HG03108 (cell line): ENCODE data around the gene NLRP11.
"Not testable (repeated sequence)": the region's sequence is repeated elsewhere in the genome, so short reads cannot be mapped to it uniquely, and the experiment has no call there.

Experiments
- ATAC-seq: cut with Tn5 transposase; IDR thresholded peaks from one replicate; pipeline ENCODE4 v1.9.1; 2021; ENCODE audit warnings: moderate library complexity; ENCODE audit not compliant: unreplicated experiment

NLRP11 gene

DNA sequence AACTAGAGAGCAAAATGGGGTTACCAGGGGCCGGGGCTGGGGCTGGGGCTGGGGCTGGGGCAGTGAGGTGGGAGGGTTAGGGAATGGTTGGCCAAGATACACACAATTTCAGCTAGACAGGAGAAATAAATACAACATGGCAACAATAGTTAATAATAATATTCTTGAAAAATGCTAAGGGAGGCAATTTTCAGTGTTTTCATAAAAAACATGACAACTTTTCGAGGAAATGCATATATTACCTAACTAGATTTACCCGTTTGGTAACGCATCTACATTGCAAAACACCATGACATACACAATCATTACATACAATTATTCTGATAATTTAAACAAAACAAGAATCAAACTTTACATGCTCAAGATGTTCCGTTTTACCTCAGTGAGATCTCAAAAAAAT is 50.7 kb downstream of the NLRP11 start:
- no peak for ATAC-seq

DNA sequence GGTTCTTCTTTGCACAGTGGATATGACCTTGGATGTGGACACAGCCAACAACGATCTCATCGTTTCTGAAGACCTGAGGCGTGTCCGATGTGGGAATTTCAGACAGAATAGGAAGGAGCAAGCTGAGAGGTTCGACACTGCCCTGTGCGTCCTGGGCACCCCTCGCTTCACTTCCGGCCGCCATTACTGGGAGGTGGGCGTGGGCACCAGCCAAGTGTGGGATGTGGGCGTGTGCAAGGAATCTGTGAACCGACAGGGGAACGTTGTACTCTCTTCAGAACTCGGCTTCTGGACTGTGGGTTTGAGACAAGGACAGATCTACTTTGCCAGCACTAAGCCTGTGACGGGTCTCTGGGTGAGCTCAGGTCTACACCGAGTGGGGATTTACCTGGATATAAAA is 53.5 kb downstream of the NLRP11 start:
- ATAC-seq = no peak

DNA sequence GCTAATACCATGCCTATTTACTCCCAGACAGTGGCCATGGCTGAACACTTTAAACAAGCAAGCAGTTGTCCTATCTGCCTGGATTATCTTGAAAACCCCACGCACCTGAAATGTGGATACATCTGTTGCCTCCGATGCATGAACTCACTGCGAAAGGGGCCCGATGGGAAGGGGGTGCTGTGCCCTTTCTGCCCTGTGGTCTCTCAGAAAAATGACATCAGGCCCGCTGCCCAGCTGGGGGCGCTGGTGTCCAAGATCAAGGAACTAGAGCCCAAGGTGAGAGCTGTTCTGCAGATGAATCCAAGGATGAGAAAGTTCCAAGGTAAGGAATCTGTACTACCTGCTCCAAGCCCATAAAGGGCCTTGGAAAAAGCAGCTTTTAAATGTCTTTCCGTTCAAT is 54.3 kb downstream of the NLRP11 start:
- no peak for ATAC-seq

- ATAC-seq = not testable (repeated sequence)
Observed at GRCh38 chr19:55769632-55770031, 62.2 kb downstream of the NLRP11 start.

- not testable (repeated sequence) for ATAC-seq
Observed at GRCh38 chr19:55768818-55769217, 63.0 kb downstream of the NLRP11 start, which contains the start of gene RFPL4AL1. Gene RFPL4AL1, plus strand, starts transcription at chr19:55769118. Its CDS starts 2,687 bp downstream, at chr19:55771805.

GRCh38 chr19:55766466-55766865 is 65.3 kb downstream of the NLRP11 start:
- ATAC-seq = no peak

GRCh38 chr19:55758797-55759196 is 73.0 kb downstream of the NLRP11 start, which contains the start of gene RFPL4A:
Gene RFPL4A, plus strand, starts transcription at chr19:55759097. Its CDS starts 2,704 bp downstream, at chr19:55761801.
- not testable (repeated sequence) for ATAC-seq

- not testable (repeated sequence) for ATAC-seq
Observed at GRCh38 chr19:55756808-55757207, 75.0 kb downstream of the NLRP11 start.

- ATAC-seq = no peak
Observed at GRCh38 chr19:55753401-55753800, 78.4 kb downstream of the NLRP11 start.

- ATAC-seq = no peak
Observed at GRCh38 chr19:55750715-55751114, 81.1 kb downstream of the NLRP11 start.

GRCh38 chr19:55738302-55738701 is 93.5 kb downstream of the NLRP11 start, which contains the start of gene NLRP9:
Gene NLRP9, minus strand, starts transcription at chr19:55738402. Its CDS starts 28 bp downstream, at chr19:55738374.
- ATAC-seq = no peak
